ENCODE measurements around the gene ABCA10.

The ABCA10 gene

DNA sequence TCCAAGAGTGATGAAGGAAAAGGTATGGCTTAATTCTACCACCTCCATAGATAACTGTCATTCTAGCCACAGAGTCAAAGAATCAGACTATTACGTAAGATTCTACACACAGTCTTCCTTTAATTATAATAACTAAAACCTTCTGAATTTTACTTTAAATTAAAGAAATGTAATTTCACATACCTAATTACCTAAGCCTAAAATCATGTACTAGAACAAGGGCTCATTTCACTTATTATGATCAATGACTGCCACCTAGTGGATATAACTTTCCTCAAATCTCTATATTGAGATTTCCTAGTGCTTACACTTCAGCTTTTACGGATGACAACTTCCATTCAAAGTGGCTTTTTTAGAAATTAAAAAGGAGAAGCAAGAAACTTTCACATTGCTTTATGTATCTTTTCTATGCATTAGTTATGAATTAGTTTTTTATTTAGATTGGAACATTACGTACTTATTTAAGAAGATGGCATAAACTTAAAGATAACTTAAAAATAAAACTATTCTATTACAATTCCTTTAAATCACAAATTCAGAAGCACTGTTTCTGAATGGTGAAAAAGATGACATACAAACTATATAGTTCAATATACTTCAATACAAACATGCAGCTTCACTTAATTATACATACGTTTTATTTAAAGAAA is 18.2 kb upstream of the ABCA10 start:
- Histone ChIP-seq H3K9me3 (ENCODE audit: control insufficient read depth in 5 of 5, low read length in 5 of 5) (no peaks in the 10 kb centered on the region), H3K36me3 (ENCODE audit: control insufficient read depth in 5 of 5, insufficient read depth in 5 of 5, low read length in 5 of 5) (peaks cover 0 to 18% (median 15%) of the 10 kb centered on the region in 5 donors), H3K4me3 (ENCODE audit: low read depth in 1 of 5, low read length in 5 of 5) (no peak overlapping the region), H3K27me3 (ENCODE audit: control insufficient read depth in 5 of 5, insufficient read depth in 4 of 5, low read length in 5 of 5) (no peaks in the 10 kb centered on the region), H3K27ac (ENCODE audit: low read depth, low read length) (no peak overlapping the region), H3K4me1 (ENCODE audit: control insufficient read depth in 5 of 5, insufficient read depth in 5 of 5, low read length in 5 of 5) (no peaks in the 10 kb centered on the region), H3K9ac (ENCODE audit: low read length in 5 of 5) (no peak overlapping the region)

DNA sequence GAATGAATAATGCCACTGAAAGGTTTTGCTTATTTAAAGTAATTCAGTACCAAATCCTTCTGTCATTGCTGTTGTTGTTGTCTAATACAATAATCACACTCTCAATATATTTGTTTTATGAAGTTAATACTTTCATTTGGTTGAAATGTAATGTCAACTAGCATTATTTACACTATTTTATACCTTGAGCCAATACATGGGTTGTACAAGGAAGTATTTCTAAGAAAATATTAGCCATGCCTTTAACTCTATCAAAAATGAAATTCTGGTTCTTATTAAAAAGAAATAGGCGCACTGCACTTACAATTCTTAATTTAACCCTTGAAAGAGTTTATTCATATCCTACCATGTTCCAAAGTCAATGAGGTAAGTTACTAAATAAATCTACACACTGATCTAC is 17.6 kb upstream of the ABCA10 start:
- H3K27me3 ChIP-seq (ENCODE audit: control insufficient read depth in 5 of 5, insufficient read depth in 4 of 5, low read length in 5 of 5): no peaks in the 10 kb centered on the region
- no peak overlapping the region for H3K27ac ChIP-seq (ENCODE audit: low read depth, low read length)
- H3K4me3 ChIP-seq (ENCODE audit: low read depth in 1 of 5, low read length in 5 of 5): no peak overlapping the region
- no peaks in the 10 kb centered on the region for H3K4me1 ChIP-seq (ENCODE audit: control insufficient read depth in 5 of 5, insufficient read depth in 5 of 5, low read length in 5 of 5)
- peaks cover 0 to 18% (median 15%) of the 10 kb centered on the region in 5 donors for H3K36me3 ChIP-seq (ENCODE audit: control insufficient read depth in 5 of 5, insufficient read depth in 5 of 5, low read length in 5 of 5)
- H3K9ac ChIP-seq (ENCODE audit: low read length in 5 of 5): no peak overlapping the region
- H3K9me3 ChIP-seq (ENCODE audit: control insufficient read depth in 5 of 5, low read length in 5 of 5): no peaks in the 10 kb centered on the region

DNA sequence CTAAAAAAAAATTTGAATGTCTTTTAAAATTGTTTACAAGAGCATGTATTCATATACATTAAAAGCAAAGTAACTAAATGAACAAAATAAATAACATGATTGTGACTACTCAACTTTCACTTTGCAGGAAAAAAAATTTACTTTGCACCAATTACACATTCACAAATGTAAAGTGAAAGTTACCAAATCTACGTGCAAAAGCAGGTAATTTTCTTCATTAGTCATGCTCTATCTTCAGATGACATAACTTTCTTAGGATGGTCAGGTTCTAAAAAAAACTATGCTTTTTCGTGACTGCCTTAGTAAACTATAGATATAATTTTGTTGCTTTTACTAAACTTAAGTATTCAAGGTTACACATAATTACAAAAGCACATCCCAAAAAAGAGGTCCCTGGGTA is 17.0 kb upstream of the ABCA10 start:
- no peak overlapping the region for H3K9ac ChIP-seq (ENCODE audit: low read length in 5 of 5)
- H3K27ac ChIP-seq (ENCODE audit: low read depth, low read length): no peak overlapping the region
- H3K9me3 ChIP-seq (ENCODE audit: control insufficient read depth in 5 of 5, low read length in 5 of 5): no peaks in the 10 kb centered on the region
- no peaks in the 10 kb centered on the region for H3K27me3 ChIP-seq (ENCODE audit: control insufficient read depth in 5 of 5, insufficient read depth in 4 of 5, low read length in 5 of 5)
- no peak overlapping the region for H3K4me3 ChIP-seq (ENCODE audit: low read depth in 1 of 5, low read length in 5 of 5)
- peaks cover 0 to 19% (median 12%) of the 10 kb centered on the region in 5 donors for H3K36me3 ChIP-seq (ENCODE audit: control insufficient read depth in 5 of 5, insufficient read depth in 5 of 5, low read length in 5 of 5)
- no peaks in the 10 kb centered on the region for H3K4me1 ChIP-seq (ENCODE audit: control insufficient read depth in 5 of 5, insufficient read depth in 5 of 5, low read length in 5 of 5)

DNA sequence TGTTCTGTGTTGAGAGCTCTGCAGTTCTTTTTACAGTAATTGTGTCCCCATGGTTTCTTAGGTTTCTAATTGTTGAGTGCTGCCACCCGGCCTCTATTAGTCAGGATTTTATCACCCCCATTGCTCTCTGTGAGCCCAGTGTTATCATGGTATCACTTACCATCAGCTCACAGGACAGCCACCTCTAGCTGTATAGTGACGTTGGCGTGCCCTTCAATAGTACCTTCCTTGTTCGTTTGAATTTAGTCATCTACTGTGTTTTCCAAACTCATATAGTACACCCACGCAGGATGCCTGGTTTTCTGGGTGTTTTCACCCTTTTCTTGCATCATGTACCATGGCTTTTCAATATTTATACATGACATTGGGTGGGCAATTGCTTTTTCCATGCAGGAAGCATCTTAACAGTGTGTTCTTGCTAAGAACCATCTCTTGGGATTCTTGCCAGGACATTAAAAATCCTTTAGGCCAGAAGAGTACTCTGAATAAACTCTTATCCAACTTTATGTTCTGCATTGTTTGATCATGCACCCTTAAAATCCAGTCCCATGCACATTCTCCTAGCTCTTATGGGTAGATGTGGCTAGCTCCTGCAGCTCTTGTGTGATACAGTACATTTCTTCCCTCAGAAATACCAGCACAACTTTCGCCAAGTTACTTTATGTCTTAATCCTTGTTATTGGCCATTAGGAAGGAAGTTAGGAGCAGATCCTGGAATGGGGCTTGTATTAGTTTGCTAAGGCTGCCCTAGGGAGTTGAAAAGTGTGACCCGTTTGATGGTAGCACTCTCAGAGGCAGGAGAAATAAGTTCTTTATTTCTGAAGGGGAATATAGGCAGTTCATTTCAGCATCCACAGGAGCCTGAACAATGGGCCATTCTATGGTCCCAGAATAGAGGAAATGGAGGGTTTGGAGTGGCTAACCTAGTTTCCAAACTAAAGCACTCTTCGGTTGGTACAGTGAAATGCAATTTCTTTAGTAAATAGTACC is 11.3 kb upstream of the ABCA10 start:
- no peaks in the 10 kb centered on the region for H3K9me3 ChIP-seq (ENCODE audit: control insufficient read depth in 5 of 5, low read length in 5 of 5)
- no peak overlapping the region for H3K4me3 ChIP-seq (ENCODE audit: low read depth in 1 of 5, low read length in 5 of 5)
- H3K27ac ChIP-seq (ENCODE audit: low read depth, low read length): no peak overlapping the region
- no peak overlapping the region for H3K9ac ChIP-seq (ENCODE audit: low read length in 5 of 5)
- H3K36me3 ChIP-seq (ENCODE audit: control insufficient read depth in 5 of 5, insufficient read depth in 5 of 5, low read length in 5 of 5): peaks cover 0 to 25% (median 10%) of the 10 kb centered on the region in 5 donors
- no peaks in the 10 kb centered on the region for H3K27me3 ChIP-seq (ENCODE audit: control insufficient read depth in 5 of 5, insufficient read depth in 4 of 5, low read length in 5 of 5)
- H3K4me1 ChIP-seq (ENCODE audit: control insufficient read depth in 5 of 5, insufficient read depth in 5 of 5, low read length in 5 of 5): peaks cover 0 to 11% (median 6%) of the 10 kb centered on the region in 5 donors

DNA sequence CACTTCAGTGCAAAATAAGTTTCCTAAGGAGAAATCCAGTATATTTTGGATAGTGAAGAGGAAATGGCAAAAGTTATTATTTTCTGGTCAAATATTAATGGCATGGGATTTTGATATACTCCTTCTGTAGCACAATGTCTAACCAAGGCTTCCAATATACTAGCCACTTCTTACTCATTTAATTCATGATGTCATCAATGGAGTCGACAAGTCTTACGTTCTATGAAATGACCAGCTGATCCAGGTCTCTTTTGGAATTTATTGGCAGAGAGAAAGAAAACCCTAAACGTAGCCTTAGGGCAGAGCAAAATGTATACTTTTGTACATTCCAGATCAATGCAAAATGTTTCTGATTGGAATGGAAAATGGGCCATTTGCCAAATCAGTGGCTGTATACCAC is 8.3 kb upstream of the ABCA10 start:
- Histone ChIP-seq H3K27me3 (ENCODE audit: control insufficient read depth in 5 of 5, insufficient read depth in 4 of 5, low read length in 5 of 5) (no peaks in the 10 kb centered on the region), H3K9ac (ENCODE audit: low read length in 5 of 5) (no peak overlapping the region), H3K4me1 (ENCODE audit: control insufficient read depth in 5 of 5, insufficient read depth in 5 of 5, low read length in 5 of 5) (peaks cover 0 to 11% (median 6%) of the 10 kb centered on the region in 5 donors)

DNA sequence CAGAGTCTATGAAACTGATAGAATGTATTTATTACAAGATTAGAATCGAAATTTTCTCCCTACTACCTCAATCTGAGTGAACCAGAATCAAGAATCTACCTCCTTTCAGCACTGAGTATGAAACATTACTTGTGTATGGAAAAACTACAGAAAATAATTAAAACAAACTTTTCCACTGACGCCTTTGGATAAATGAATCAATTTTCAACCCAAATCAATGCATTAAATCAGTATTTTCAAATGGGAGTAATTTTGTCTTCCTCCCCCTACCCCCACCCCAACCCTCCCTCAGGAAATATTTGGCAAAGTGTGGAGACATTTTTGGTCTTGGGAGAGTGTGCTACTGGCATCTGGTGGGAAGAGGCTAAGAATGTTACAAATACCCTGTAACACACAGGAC is 7.8 kb upstream of the ABCA10 start:
- Histone ChIP-seq H3K9ac (ENCODE audit: low read length in 5 of 5) (no peak overlapping the region), H3K27ac (ENCODE audit: low read depth, low read length) (no peak overlapping the region), H3K27me3 (ENCODE audit: control insufficient read depth in 5 of 5, insufficient read depth in 4 of 5, low read length in 5 of 5) (no peaks in the 10 kb centered on the region), H3K36me3 (ENCODE audit: control insufficient read depth in 5 of 5, insufficient read depth in 5 of 5, low read length in 5 of 5) (peaks cover 0 to 18% (median 5%) of the 10 kb centered on the region in 5 donors), H3K4me3 (ENCODE audit: low read depth in 1 of 5, low read length in 5 of 5) (no peak overlapping the region), H3K9me3 (ENCODE audit: control insufficient read depth in 5 of 5, low read length in 5 of 5) (peaks cover 3 to 6% (median 3%) of the 10 kb centered on the region in 5 donors), H3K4me1 (ENCODE audit: control insufficient read depth in 5 of 5, insufficient read depth in 5 of 5, low read length in 5 of 5) (peaks cover 0 to 11% (median 6%) of the 10 kb centered on the region in 5 donors)

More for the DNA sequence above, 8.3 kb upstream of the ABCA10 start:
- Histone ChIP-seq H3K9me3 (ENCODE audit: control insufficient read depth in 5 of 5, low read length in 5 of 5) (peaks cover 3 to 6% (median 3%) of the 10 kb centered on the region in 5 donors), H3K4me3 (ENCODE audit: low read depth in 1 of 5, low read length in 5 of 5) (no peak overlapping the region), H3K27ac (ENCODE audit: low read depth, low read length) (no peak overlapping the region), H3K36me3 (ENCODE audit: control insufficient read depth in 5 of 5, insufficient read depth in 5 of 5, low read length in 5 of 5) (peaks cover 0 to 19% (median 5%) of the 10 kb centered on the region in 5 donors)

DNA sequence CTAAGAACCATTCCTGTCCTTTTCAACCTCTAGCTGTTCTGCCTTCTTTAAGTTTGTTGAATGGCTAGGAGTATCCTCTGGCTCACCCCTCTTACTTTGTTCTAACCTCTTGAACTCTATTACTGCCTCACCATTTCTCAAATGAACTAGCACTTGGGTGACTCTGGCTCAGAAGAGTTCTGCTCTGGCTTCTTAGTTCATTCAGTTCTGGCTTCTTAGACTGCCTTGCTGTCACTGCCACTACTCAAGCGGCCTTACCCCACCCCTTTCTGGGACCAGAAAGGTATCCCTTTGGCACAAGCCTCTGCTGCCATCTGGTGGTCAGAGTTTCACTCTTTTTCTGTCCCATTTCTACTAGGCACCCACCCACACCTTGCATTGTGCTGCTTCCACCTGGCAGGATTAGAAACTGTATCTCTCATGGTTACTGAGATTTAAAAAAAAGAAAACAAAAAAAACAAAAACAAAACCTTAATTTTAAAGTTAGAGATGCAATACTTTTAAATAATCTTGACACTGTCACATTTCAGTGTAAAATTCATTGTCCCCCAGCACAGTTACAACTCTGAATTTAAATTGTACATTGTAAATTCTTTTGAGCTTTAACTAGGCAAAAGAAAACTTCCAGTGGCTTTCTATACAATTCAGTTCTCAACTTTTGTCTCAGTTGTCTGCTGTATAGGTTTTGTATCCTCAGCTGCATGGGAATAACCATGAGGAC is 6.9 kb upstream of the ABCA10 start:
- Histone ChIP-seq H3K9me3 (ENCODE audit: control insufficient read depth in 5 of 5, low read length in 5 of 5) (peaks cover 3 to 6% (median 3%) of the 10 kb centered on the region in 5 donors), H3K9ac (ENCODE audit: low read length in 5 of 5) (peak overlapping the region in 1 of 5 donors; percentile 2), H3K36me3 (ENCODE audit: control insufficient read depth in 5 of 5, insufficient read depth in 5 of 5, low read length in 5 of 5) (peaks cover 0 to 9% (median 5%) of the 10 kb centered on the region in 5 donors), H3K27ac (ENCODE audit: low read depth, low read length) (no peak overlapping the region), H3K27me3 (ENCODE audit: control insufficient read depth in 5 of 5, insufficient read depth in 4 of 5, low read length in 5 of 5) (no peaks in the 10 kb centered on the region), H3K4me3 (ENCODE audit: low read depth in 1 of 5, low read length in 5 of 5) (no peak overlapping the region), H3K4me1 (ENCODE audit: control insufficient read depth in 5 of 5, insufficient read depth in 5 of 5, low read length in 5 of 5) (peaks cover 0 to 11% (median 6%) of the 10 kb centered on the region in 5 donors)

DNA sequence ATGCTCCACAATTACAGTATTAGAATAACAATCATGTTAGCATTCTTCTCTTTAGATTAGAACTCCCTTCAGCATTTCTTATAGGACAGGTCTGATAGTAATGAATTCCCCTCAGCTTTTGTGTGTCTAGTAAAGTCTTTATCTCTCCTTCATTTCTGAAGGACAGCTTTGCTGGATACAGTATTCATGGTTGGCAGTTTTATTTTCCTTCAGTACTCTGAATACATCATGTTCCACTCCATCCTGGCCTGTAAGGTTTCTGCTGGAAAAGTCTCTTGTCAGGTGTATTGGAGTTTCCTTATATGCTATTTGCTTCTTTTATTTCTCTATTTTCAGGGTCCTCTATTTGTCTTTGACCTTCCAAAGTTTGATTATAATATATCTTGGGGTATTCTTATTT is 4.0 kb upstream of the ABCA10 start:
- Histone ChIP-seq H3K9me3 (ENCODE audit: control insufficient read depth in 5 of 5, low read length in 5 of 5) (peaks cover 3 to 6% (median 3%) of the 10 kb centered on the region in 5 donors), H3K4me1 (ENCODE audit: control insufficient read depth in 5 of 5, insufficient read depth in 5 of 5, low read length in 5 of 5) (peaks cover 0 to 11% (median 6%) of the 10 kb centered on the region in 5 donors), H3K27ac (ENCODE audit: low read depth, low read length) (no peak overlapping the region), H3K27me3 (ENCODE audit: control insufficient read depth in 5 of 5, insufficient read depth in 4 of 5, low read length in 5 of 5) (no peaks in the 10 kb centered on the region), H3K36me3 (ENCODE audit: control insufficient read depth in 5 of 5, insufficient read depth in 5 of 5, low read length in 5 of 5) (peaks cover 0 to 5% (median 0%) of the 10 kb centered on the region in 5 donors), H3K4me3 (ENCODE audit: low read depth in 1 of 5, low read length in 5 of 5) (no peak overlapping the region), H3K9ac (ENCODE audit: low read length in 5 of 5) (no peak overlapping the region)

DNA sequence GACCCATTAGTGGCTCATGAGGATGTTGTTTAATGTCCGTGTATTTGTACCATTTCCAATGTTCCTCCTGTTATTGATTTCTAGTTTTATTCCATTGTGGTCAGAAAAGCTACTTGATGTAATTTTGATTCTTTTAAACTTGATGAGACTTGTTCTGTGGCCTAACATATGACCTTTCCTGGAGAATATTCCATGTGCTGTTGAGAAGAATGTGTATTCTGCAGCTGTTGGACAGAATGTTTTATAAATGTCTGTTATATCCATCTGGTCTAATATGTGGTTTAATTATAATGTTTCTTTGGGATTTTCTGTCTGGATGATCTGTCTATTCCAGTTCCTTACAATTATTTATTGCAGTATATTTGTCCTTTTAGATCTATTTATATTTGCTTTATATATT is 2.9 kb upstream of the ABCA10 start:
- Histone ChIP-seq H3K4me1 (ENCODE audit: control insufficient read depth in 5 of 5, insufficient read depth in 5 of 5, low read length in 5 of 5) (peaks cover 0 to 11% (median 6%) of the 10 kb centered on the region in 5 donors), H3K9ac (ENCODE audit: low read length in 5 of 5) (no peak overlapping the region), H3K4me3 (ENCODE audit: low read depth in 1 of 5, low read length in 5 of 5) (no peak overlapping the region), H3K27me3 (ENCODE audit: control insufficient read depth in 5 of 5, insufficient read depth in 4 of 5, low read length in 5 of 5) (no peaks in the 10 kb centered on the region), H3K9me3 (ENCODE audit: control insufficient read depth in 5 of 5, low read length in 5 of 5) (peaks cover 3 to 6% (median 3%) of the 10 kb centered on the region in 5 donors), H3K36me3 (ENCODE audit: control insufficient read depth in 5 of 5, insufficient read depth in 5 of 5, low read length in 5 of 5) (peaks cover 0 to 5% (median 0%) of the 10 kb centered on the region in 5 donors), H3K27ac (ENCODE audit: low read depth, low read length) (no peak overlapping the region)

Data from subcutaneous abdominal adipose tissue (tissue), 5 donors.